Amniotic epithelial cell (primary cell): ENCODE results near the gene LRRC3.

Experiments used
- DNase-seq: peaks from one replicate; pipeline ENCODE4 v3.0.0-alpha.2; 2010; ENCODE audit warnings: low read depth

The LRRC3 gene

DNA sequence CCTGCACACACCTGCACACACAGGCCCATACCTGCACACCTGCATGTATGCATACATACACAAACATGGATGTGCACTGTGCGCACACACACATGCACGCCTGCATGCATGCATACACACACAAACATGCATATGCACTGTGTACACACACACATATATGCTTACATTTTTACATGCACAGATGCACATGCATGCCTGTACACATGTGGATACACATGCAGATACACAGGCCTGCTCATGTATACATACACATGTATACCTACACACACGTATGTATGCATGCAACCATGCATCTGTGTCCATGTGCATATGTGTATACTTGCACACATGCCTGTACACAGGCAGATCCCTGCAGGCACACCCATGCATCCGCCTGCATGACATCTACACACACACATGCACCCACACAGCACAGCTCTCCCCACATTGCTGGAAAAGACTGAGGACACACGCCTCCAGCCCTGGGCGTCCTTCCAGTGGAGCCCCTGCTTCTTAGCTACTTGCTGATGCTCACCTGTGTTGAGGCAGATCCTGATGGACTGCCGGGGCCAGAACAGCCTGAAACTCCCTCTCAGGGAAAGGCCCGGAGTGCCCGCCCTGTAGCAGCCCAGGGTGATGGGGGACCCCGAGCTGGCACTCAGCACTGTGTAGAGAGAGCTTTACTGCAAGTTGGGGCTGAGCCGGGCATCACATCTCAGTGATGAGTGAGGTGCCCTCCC is 56.1 kb downstream of the LRRC3 start:
- DNase-seq: no peak
